ENCODE data around the gene ANTKMT. TPM values are rescaled to one million over a fixed set of nuclear protein-coding genes. Genes with fewer than 3 reads are reported as not detected.
"Not testable (repeated sequence)": the region's sequence is repeated elsewhere in the genome, so short reads cannot be mapped to it uniquely, and the experiment has no call there.

ANTKMT gene
- total RNA-seq, 2 experiments from 2014 or later, result 14.8 to 21.1 TPM

DNA sequence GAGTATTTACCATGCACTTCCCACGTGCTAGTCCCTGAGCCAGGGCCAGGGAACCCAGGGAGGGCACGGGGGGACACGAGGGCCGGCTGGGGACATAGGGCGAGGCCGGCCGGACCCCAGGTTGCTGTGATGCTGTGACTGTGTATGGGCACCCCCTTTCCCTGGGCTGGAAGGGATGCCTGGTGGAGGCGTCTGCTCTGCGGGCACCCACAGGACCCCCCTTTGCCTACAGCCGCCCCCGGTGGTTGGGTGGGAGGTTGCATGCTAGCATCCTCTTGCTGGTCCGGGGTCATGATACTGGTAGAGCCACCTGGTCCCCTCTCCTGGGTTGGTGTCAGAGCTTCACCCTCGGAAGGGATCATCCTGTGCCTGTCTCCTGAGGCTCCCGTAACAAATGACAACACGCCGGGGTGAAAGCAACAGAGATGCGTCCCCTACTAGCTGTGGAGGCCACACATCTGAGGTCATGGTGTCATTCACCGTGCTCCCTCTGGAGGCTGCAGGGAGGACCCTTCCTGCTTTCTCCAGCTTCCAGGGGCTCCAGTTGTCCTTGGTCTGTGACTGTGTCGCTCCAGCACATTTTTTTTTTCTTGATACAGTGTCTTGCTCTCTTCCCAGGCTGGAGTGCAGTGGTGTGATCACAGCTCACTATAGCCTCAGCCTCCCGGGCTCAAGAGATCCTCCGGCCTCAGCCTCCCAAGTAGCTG lies 23.0 kb downstream of the ANTKMT start:
- ATAC-seq (no peak), DNase-seq (no peak)
- Mint-ChIP-seq H3K9me3 (ENCODE audit: low read depth) (no peaks in the 10 kb centered on the region), H3K36me3 (peaks cover 3% of the 10 kb centered on the region), H3K27me3 (no peaks in the 10 kb centered on the region), H3K4me1 (peaks cover 9% of the 10 kb centered on the region), H3K27ac (no peak overlapping the region), H3K4me3 (no peak overlapping the region)
- CTCF ChIA-PET, result interaction anchor here (1.0 to 5.1 kb wide), 4 partner anchors 19 to 41 kb away, joined by 3 to 18 read pairs (median 5); no protein-coding TSS in a partner anchor

DNA sequence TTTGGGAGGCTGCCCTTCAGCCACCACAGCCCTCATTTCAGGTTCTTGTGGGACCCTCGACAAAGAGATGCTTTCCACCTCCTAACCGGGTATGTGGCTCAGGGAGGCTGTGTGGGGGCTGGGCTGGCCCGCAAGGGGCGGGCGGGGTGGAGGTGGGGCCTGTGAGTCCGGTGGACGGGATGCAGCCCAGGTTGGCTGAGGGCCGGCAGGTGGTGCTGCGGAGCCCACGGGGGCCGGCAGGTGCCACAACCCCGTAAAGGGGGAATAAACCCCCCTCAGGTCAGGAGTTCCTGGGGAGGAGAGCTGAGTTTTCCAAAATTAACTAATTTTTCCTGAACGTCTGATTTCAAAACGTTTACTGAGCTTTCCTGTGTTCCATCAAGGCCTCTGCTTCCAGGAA lies 24.8 kb downstream of the ANTKMT start:
- Mint-ChIP-seq H3K4me1 (no peaks in the 10 kb centered on the region), H3K27ac (no peak overlapping the region), H3K27me3 (no peaks in the 10 kb centered on the region), H3K9me3 (ENCODE audit: low read depth) (no peaks in the 10 kb centered on the region), H3K4me3 (no peak overlapping the region), H3K36me3 (no peaks in the 10 kb centered on the region)
- DNase-seq, result no peak
- no peak for ATAC-seq
- CTCF ChIA-PET, result no interaction called here

DNA sequence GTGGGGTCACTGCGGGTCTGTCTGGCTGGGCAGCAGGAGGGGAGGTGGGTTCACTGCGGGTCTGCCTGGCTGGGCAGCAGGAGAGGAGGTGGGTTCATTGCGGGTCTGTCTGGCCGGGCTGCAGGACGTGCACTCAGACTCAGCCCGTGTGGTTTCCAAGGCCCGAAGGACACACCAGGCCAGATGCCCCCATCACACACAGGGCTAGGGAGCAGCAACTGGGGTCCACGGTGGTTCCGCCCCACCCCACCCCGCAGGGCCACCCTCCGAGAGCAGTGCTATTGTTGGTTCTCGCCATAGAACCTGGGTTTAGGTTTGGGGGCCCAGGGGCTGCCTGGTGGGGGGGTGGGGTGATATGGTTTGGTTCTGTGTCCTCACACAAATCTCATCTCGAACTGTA lies 25.7 kb downstream of the ANTKMT start:
- H3K27me3 Mint-ChIP-seq, result no peaks in the 10 kb centered on the region
- H3K9me3 Mint-ChIP-seq (ENCODE audit: low read depth), result no peaks in the 10 kb centered on the region
- no peaks in the 10 kb centered on the region for H3K4me1 Mint-ChIP-seq
- H3K27ac Mint-ChIP-seq, result no peak overlapping the region
- ATAC-seq (no peak), DNase-seq (no peak)
- no peak overlapping the region for H3K4me3 Mint-ChIP-seq
- H3K36me3 Mint-ChIP-seq, result no peaks in the 10 kb centered on the region
- CTCF ChIA-PET, result no interaction called here

DNA sequence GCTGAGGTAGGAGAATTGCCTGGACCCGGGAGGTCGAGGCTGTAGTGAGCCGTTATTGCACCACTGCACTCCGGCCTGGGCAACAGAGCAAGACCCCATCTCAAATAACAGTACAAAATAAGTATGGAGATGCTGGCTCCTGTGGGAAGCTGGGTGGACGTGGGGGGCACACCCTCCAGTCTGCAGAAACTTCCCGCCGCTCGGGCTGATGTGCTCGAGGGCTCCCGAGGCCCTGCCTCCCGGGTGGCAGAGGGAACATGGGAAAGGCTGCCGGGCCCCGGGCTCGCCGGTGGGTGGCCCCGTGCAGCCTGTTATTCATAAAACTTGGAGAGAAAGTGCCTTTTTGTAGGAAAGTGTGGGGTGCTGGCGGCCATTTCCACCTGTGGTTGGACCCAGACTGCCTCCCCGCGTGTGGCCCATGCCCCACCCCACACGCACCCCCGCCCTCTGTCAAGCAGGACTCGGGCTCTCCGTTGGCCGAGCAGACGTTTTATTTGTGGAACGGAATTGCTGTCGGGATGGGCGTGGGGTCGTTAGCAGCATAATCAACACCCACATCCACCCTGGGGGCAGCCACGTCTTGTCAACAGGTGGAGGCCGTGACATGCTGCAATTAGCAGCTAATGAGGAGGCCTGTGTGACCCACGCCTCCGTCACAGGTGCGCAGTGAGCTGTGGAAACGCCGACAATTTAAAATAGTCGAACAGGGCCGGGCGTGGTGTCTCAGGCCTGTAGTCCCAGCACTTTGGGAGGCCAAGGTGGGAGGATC lies 27.2 kb downstream of the ANTKMT start:
- CTCF ChIA-PET, result no interaction called here

DNA sequence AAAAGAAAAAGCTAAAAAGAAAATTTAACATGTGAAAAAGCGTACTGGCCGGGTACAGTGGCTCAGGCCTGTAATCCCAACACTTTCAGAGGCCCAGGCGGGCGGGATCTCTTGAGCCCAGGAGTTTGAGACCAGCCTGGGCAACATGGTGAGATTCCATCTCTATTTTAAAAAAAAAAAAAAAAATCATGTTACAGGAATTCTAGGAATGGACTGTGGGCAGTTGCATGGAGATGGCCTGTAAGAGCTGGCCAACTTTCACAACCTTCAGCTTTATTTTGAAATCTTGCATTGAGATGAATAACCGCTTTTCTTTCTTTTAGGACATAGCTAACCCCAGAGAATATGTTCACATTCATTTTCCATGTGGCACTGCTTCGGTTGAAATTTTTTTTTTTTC lies 28.1 kb downstream of the ANTKMT start:
- H3K4me1 Mint-ChIP-seq, result no peaks in the 10 kb centered on the region
- no peaks in the 10 kb centered on the region for H3K36me3 Mint-ChIP-seq
- H3K27ac Mint-ChIP-seq, result no peak overlapping the region
- ATAC-seq, result no peak
- no peaks in the 10 kb centered on the region for H3K9me3 Mint-ChIP-seq (ENCODE audit: low read depth)
- CTCF ChIA-PET, result interaction anchor here (0.7 kb wide), 1 partner anchor 37 kb away, joined by 4 read pairs; no protein-coding TSS in a partner anchor
- no peaks in the 10 kb centered on the region for H3K27me3 Mint-ChIP-seq
- no peak for DNase-seq
- no peak overlapping the region for H3K4me3 Mint-ChIP-seq

More for the DNA sequence above, 27.2 kb downstream of the ANTKMT start:
- H3K36me3 Mint-ChIP-seq, result no peaks in the 10 kb centered on the region
- ATAC-seq (no peak), DNase-seq (no peak)
- no peaks in the 10 kb centered on the region for H3K9me3 Mint-ChIP-seq (ENCODE audit: low read depth)
- no peaks in the 10 kb centered on the region for H3K4me1 Mint-ChIP-seq
- H3K4me3 Mint-ChIP-seq, result no peak overlapping the region
- H3K27me3 Mint-ChIP-seq, result no peaks in the 10 kb centered on the region
- no peak overlapping the region for H3K27ac Mint-ChIP-seq

DNA sequence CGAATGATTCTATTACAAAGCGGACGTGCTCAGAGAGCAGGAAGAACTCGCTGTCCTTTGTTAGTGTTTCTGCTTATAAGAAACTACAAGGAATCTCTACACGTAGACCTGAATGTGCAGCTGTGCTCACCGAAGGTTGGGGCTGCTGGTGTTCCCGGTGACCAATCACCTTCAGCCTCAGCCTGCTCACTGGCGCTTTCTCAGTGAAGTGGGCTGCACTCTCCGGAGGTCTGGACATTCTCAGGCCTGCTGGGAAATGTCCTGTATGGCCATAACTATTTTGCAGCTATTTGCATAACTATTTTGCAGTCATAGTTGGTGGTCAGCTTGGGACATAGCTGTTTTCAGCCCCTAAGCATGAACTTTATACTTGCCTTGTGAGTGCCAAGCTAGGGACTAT lies 29.5 kb downstream of the ANTKMT start:
- CTCF ChIA-PET, result interaction anchor here (0.8 to 1.5 kb wide), 2 partner anchors 10 to 35 kb away, joined by 4 to 5 read pairs; partner anchors contain the start of gene CIAO3
- no peak for ATAC-seq
- Mint-ChIP-seq H3K27ac (no peak overlapping the region), H3K36me3 (no peaks in the 10 kb centered on the region), H3K9me3 (ENCODE audit: low read depth) (no peaks in the 10 kb centered on the region), H3K4me3 (no peak overlapping the region), H3K4me1 (peaks cover 2% of the 10 kb centered on the region), H3K27me3 (peaks cover 2% of the 10 kb centered on the region)
- DNase-seq, result no peak

DNA sequence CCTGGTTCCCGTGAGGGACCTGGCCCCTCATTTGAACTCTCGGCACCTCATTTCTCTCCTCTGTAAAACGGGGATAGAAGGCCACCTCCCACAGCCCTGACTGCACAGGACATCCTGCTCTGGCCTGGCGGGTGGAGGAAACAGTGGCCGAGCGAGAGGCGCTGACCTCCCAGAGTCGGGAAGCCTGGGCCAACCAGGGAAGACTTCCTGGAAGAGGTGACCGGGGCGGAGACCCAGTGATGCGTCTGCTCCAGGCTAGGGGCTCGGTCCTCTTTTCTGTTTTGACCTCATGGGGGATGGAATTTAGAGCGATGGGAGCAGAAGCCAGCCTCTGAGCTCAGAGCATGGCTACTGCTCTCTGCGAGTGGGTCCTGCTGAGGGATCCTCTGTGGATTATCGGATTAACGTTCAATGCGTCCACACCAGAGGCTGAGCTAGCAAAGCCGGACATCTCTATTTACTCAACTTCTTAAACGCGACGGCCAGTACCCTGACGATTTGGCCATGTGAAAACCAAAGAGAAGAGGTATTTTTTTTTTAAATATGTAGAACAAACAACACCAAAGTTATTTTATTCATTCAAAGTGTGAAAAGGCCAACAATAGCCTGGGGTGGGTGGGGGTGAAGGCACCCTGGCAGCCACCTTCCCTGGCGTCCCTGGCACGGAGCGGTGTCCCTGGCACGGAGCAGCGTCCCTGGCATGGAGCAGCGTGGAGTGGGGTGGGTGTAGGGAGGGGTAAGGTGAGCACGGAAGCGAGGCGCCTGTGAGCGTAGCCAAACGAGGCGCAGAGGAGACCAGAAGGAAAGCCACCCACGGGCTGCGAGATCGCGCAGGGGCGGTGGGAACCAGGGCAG lies 30.4 kb downstream of the ANTKMT start:
- DNase-seq (no peak), ATAC-seq (no peak)
- no peak overlapping the region for H3K27ac Mint-ChIP-seq
- no peak overlapping the region for H3K4me3 Mint-ChIP-seq
- H3K27me3 Mint-ChIP-seq, result peaks cover 7% of the 10 kb centered on the region
- H3K36me3 Mint-ChIP-seq, result no peaks in the 10 kb centered on the region
- H3K4me1 Mint-ChIP-seq, result peaks cover 2% of the 10 kb centered on the region
- no peaks in the 10 kb centered on the region for H3K9me3 Mint-ChIP-seq (ENCODE audit: low read depth)
- CTCF ChIA-PET, result interaction anchor here (1.5 kb wide), 1 partner anchor 34 kb away, joined by 4 read pairs; no protein-coding TSS in a partner anchor

DNA sequence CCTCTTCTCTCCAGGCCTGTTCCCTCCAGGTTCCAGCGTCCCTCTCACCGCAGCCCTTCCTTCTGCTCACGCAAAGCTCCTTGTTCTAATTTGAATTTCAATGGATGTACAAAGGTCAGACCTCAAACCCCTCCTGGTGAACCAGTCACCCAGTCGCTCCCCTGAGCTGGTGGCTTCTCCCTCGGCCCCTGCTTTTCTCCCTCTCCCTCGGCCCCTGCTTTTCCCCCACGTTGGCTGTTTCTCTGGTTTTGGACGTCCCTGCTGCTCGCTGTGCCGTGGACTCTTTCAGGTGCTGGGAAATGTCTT lies 31.0 kb downstream of the ANTKMT start:
- Mint-ChIP-seq H3K27me3 (peaks cover 10% of the 10 kb centered on the region), H3K4me1 (peaks cover 2% of the 10 kb centered on the region), H3K36me3 (no peaks in the 10 kb centered on the region), H3K27ac (no peak overlapping the region), H3K4me3 (no peak overlapping the region), H3K9me3 (ENCODE audit: low read depth) (no peaks in the 10 kb centered on the region)
- ATAC-seq (no peak), DNase-seq (no peak)
- CTCF ChIA-PET, result no interaction called here

DNA sequence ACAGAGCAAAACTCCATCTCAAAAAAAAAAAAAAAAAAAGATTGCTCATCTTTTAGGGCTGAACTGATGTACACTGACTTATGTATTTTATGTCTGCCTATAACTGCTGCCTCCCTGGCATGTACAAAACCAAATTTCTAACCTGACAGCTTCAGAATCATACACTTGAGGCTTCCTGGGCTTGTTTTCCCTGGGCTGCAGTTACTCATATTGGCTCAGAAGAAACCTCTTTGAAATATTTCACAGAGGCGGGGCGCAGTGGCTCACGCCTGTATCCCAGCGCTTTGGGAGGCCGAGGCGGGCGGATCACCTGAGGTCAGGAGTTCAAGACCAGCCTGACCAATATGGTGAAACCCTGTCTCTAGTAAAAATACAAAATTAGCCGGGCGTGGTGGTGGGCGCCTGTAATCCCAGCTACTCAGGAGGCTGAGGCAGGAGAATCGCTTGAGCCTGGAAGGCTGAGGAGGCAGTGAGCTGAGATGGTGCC lies 33.2 kb downstream of the ANTKMT start:
- not testable (repeated sequence) for DNase-seq; H3K36me3 Mint-ChIP-seq; H3K9me3 Mint-ChIP-seq (ENCODE audit: low read depth); H3K4me3 Mint-ChIP-seq; H3K27me3 Mint-ChIP-seq; H3K27ac Mint-ChIP-seq; ATAC-seq; H3K4me1 Mint-ChIP-seq
- CTCF ChIA-PET, result interaction anchor here (0.7 kb wide), 1 partner anchor 15 kb away, joined by 3 read pairs; no protein-coding TSS in a partner anchor

DNA sequence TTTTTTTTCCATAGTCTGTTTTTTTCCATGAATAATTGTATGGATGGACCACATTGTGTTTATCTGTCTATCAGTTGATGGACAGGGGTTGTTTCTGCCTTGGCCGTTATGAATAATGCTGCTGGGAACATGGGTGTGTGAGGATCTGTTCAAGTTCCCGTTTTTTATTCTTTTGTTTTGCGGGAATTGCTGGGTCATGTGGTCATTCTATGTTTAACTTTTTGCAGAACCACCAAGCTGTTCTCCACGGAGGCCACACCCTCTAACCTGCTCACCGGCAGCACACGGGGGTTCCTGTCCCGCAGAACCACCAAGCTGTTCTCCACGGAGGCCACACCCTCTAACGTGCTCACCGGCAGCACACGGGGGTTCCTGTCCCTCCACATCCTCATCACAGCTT lies 33.7 kb downstream of the ANTKMT start:
- Mint-ChIP-seq H3K4me3 (no peak overlapping the region), H3K36me3 (no peaks in the 10 kb centered on the region), H3K27me3 (peaks cover 10% of the 10 kb centered on the region), H3K4me1 (peaks cover 5% of the 10 kb centered on the region), H3K27ac (no peak overlapping the region), H3K9me3 (ENCODE audit: low read depth) (no peaks in the 10 kb centered on the region)
- no peak for ATAC-seq
- DNase-seq, result no peak
- CTCF ChIA-PET, result interaction anchor here (0.8 kb wide), 1 partner anchor 14 kb away, joined by 3 read pairs; the partner anchor contains the start of gene CIAO3

DNA sequence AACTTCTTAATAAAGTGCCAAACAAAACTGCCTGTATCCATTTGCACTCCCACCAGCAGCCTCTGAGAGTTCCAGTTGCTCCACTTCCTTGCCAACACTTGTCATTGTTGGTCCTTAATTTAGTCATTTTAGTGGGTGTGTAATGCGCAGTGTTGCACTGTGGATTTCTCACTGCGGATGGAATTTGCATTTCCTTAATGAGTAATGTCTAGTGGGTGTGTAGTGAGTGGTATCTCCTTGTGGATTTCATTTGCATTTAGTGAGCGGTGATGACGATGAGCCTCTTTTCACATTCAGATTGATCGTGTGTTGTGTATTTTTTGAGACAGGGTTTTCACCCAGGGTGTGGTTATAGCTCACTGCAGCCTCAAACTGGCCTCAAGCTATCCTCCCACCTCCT lies 35.5 kb downstream of the ANTKMT start:
- CTCF ChIA-PET, result interaction anchor here (1.6 kb wide), 1 partner anchor 15 kb away, joined by 3 read pairs; the partner anchor contains the start of gene CIAO3
- no peak overlapping the region for H3K4me3 Mint-ChIP-seq
- no peak for ATAC-seq

DNA sequence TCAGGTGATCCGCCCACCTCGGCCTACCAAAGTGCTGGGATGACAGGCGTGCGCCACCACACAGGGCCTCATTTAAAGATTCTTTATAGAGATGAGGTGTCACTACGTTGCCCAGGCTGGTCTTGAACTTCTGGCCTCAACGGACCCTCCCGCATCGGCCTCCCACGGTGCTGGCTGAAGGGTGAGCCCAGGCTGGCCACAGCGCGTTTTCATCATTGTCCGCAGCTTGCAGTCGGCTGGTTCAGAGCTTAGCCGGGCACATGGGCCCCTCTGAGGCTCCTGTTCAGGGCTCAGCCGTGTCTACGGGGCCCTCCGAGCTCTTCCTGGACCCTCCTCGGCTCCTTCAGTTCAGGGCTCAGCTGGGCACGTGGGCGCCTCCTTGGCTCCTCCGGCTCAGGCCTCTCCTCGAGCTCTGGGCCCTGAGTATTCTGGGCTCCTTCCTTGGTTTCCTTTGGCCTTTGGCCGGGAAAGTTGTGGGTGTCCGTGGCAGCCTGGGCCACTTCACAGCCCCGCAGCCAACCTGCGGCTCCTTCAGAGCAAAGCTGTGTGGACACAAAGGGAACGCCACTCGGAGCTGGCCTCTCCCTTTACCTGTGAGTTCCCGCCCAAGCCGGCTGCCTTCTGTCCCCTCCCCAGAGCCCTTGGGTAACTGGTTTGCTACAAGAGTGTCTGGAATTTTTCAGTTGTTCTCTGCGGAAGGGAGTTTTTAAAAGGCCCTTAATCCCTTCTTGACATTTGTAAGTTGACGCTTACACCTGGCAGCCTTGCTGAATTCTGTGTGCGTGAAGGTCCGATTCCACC lies 38.4 kb downstream of the ANTKMT start:
- Mint-ChIP-seq H3K27me3 (peaks cover 10% of the 10 kb centered on the region), H3K4me1 (peaks cover 5% of the 10 kb centered on the region), H3K9me3 (ENCODE audit: low read depth) (no peaks in the 10 kb centered on the region), H3K4me3 (no peak overlapping the region), H3K36me3 (no peaks in the 10 kb centered on the region), H3K27ac (no peak overlapping the region)
- CTCF ChIA-PET, result no interaction called here
- no peak for ATAC-seq
- DNase-seq, result no peak

More for the DNA sequence above, 35.5 kb downstream of the ANTKMT start:
- no peak for DNase-seq
- no peaks in the 10 kb centered on the region for H3K36me3 Mint-ChIP-seq
- peaks cover 10% of the 10 kb centered on the region for H3K27me3 Mint-ChIP-seq
- peaks cover 5% of the 10 kb centered on the region for H3K4me1 Mint-ChIP-seq
- no peaks in the 10 kb centered on the region for H3K9me3 Mint-ChIP-seq (ENCODE audit: low read depth)
- no peak overlapping the region for H3K27ac Mint-ChIP-seq
